Measurements from ENCODE around the gene SPP2.

SPP2 gene

GRCh38 chr2:234044157-234044556 is 6.3 kb upstream of the SPP2 start:
- FAIRE-seq: no peak

- no peak for FAIRE-seq
These were observed 4.0 kb upstream of the SPP2 start for GRCh38 chr2:234046521-234046920.

- FAIRE-seq: no peak
These were observed 3.1 kb upstream of the SPP2 start for GRCh38 chr2:234047361-234047760.

GRCh38 chr2:234048049-234048448 is 2.5 kb upstream of the SPP2 start:
- FAIRE-seq: no peak

- no peak for FAIRE-seq
These were observed 1.0 kb downstream of the SPP2 start for GRCh38 chr2:234051374-234052070.

GRCh38 chr2:234058881-234059280 is 8.4 kb downstream of the SPP2 start:
- no peak for FAIRE-seq

- no peak for FAIRE-seq
These were observed 9.7 kb downstream of the SPP2 start for GRCh38 chr2:234060236-234060635.

GRCh38 chr2:234061624-234062257 is 11.2 kb downstream of the SPP2 start:
- FAIRE-seq: no peak

- no peak for FAIRE-seq
These were observed 16.1 kb downstream of the SPP2 start for GRCh38 chr2:234066587-234066986.

- no peak for FAIRE-seq
These were observed 21.2 kb downstream of the SPP2 start for GRCh38 chr2:234071664-234072063.

- FAIRE-seq: no peak
These were observed 22.0 kb downstream of the SPP2 start for GRCh38 chr2:234072454-234072853.

- no peak for FAIRE-seq
These were observed 24.4 kb downstream of the SPP2 start for GRCh38 chr2:234074751-234075517.

GRCh38 chr2:234075518-234075915 is 25.0 kb downstream of the SPP2 start:
- FAIRE-seq: no peak

- FAIRE-seq: no peak
These were observed 25.4 kb downstream of the SPP2 start for GRCh38 chr2:234075947-234076346.

- FAIRE-seq: no peak
These were observed 25.9 kb downstream of the SPP2 start for GRCh38 chr2:234076451-234076850.

GRCh38 chr2:234078129-234078528 is 27.6 kb downstream of the SPP2 start:
- no peak for FAIRE-seq

- no peak for FAIRE-seq
These were observed 31.7 kb downstream of the SPP2 start for GRCh38 chr2:234081970-234082822.

GRCh38 chr2:234083572-234084348 is 33.3 kb downstream of the SPP2 start:
- FAIRE-seq: no peak

GRCh38 chr2:234091432-234091879 is 41.0 kb downstream of the SPP2 start:
- no peak for FAIRE-seq

GRCh38 chr2:234091883-234092282 is 41.4 kb downstream of the SPP2 start:
- no peak for FAIRE-seq

GRCh38 chr2:234092344-234092743 is 41.8 kb downstream of the SPP2 start:
- FAIRE-seq: no peak

- FAIRE-seq: no peak
These were observed 44.8 kb downstream of the SPP2 start for GRCh38 chr2:234095301-234095700.

Measured in islet of Langerhans (tissue), 1 donor.